Measurements from ENCODE around the gene ITFG1.
"Not testable (repeated sequence)": the region's sequence is repeated elsewhere in the genome, so short reads cannot be mapped to it uniquely, and the experiment has no call there.

Gene ITFG1

DNA sequence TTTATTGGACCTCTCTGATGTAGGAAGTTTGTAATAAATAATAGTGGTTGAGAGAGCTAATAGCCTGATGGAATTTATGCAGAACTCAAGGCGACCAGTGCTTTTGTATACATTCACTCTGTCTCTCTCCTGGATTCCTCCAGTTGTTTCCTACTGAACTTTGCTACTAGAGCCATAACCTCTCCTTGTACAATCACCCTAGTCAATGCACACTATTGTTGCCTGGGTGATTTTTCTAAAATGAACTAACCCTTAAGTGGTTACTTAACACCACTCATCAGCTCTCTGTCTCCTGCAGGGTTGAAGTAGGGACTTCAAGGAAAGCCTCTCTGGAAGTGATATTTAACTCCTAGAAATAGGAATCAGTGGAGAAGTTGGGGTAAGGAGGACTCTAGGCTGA, 9.9 kb upstream of the ITFG1 start:
- no peak for DNase-seq

DNA sequence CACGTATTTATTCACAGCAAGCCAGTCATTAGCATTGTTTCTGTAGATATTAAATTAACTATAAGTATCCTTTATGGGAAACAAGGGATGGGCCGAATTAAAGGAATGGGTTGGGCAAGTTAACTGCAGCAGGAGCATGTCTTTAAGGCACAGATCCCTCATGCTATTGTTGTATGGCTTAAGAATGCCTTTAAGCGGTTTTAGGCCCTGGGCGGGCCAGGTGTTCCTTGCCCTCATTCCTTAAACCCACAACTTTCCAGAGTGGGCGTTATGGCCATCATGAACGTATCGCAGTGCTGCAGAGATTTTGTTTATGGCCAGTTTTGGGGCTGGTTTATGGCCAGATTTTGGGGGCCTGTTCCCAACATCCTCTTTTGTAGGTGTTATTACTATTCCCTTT, 9.3 kb upstream of the ITFG1 start:
- no peak for DNase-seq

DNA sequence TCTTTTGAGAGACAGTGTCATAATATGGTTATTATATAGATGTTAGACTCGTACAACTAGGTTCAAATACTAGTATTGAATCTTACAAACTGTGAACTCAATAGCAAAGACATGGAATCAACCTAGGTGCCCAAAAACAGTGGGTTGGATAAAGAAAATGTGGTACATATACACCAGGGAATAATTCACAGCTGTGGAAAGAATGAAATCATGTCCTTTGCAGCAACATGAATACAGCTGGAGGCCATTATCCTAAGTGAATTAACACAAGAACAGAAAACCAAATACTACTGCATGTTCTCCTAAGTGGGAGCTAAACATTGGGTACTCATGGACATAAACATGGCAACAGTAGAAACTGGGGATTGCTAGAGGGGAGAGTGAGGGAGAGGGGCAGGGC, 8.4 kb upstream of the ITFG1 start:
- DNase-seq = no peak

- DNase-seq = not testable (repeated sequence)
Observed at GRCh38 chr16:47468070-47468689, 7.3 kb upstream of the ITFG1 start.

DNA sequence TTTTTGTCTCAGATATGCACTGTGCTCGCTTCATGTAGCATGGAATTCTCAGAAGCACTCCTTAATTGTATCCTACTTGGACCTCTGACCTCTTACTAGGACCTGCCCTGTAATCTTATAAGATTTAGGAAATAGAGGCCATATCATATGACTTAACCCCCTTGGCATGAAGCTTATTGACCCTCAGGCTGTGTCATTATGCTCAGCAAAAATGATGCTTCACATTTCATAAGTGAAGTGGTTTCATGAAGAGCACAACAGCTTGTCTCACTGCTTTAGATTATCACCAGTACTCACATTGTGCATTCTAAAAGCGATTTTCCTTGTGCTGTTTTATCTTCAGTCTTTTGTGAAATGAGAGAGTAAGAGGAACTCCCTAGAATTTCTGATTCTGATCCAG, 6.6 kb upstream of the ITFG1 start:
- DNase-seq = no peak

- DNase-seq = no peak
Observed at GRCh38 chr16:47465919-47466630, 5.2 kb upstream of the ITFG1 start.

DNA sequence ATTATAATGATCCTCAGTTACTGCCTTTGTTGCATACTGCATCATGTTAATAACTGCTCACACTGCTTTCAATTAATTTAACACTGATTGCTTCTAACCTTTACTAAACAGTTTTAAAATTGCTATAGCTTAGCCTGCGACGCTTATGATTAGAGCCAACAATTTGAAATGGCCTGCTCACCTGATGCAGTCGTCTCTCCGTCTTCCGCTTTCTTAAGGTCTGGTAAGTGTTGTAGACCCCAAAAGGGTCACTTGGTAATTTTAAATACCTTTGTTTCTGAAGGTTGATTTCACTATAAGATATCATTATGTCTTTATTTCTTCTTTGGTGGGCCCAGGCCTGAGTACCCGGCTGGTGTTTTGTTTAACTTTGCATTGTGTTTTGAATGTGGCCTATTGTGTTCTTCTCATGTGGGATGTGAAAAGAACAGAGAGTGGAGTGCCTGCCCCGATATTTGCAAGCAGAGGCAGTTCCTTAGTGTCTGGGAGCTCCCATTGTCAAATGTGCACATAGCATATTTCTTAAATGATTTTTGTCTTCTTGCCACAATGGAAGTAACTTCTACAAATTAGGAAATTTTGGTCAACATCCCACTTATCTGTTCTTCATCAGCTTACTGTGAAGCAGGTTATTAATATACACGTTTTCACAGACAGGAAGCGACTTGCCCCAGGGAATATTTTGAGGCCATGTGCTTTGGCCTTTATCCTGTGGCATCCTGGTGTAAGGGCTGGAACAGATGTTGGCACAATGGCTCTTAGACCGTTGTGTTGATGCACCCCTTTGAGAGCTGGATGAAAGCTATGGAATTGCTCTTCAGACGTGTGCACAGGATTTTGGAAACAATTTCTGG, 3.1 kb upstream of the ITFG1 start:
- no peak for DNase-seq

GRCh38 chr16:47461598-47462266, 869 bp upstream of the ITFG1 start:
- DNase-seq = no peak

DNA sequence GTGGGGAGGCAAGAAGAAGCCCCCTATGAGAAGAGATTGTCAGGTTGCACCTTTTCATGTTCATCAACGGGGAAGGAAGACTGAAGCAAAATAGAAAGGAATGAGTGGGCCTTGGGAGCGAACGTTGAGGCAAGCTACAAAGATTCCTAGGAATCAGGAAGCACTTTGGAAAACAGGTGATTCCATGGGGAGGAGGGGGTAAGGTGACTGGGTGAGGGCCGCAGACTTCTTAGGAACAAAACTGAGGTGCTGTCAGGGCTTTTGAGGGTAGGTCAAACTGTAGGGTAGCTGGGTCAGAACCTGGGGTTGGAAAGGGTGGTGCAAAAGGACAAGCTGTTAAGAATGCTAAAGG, 528 bp downstream of the ITFG1 start:
- no peak for DNase-seq

- no peak for DNase-seq
Observed at GRCh38 chr16:47459603-47460002, 1.3 kb downstream of the ITFG1 start.

GRCh38 chr16:47458331-47458730, 2.5 kb downstream of the ITFG1 start:
- no peak for DNase-seq

- no peak for DNase-seq
Observed at GRCh38 chr16:47449788-47450187, 11.1 kb downstream of the ITFG1 start.

DNA sequence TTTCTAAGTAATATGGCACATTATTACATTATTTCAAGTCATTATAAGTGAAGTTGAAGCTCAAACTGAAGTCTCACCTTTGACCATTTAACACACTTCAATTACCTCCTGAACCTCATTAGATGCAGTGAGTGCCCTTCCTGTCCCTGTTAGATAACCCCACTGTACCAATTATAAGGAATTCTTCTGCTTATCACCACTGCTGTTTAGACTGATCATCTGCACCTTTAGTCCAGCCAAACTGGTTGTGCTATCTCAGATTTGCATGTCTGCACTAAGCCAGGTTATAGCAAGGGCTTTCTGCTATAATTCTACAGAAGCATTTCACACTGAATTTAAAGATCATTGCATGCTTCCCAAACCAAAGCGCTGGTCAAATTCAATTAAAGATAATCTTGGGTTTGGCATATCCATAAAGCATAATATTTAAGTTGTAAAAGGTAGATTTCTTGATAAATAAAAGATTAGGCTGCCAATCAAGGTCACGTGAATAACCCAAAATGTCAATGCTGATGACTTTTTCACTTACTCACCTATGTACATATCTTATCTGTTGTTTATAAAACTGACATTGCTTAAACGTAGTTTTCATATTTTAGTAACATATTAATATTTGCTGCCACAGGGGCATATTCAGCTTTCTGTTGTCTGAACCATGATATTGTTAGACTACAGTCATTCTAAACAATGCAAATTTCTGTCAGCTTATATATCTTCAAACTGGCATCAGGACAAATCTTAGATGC, 11.9 kb downstream of the ITFG1 start:
- no peak for DNase-seq

GRCh38 chr16:47446431-47446830, 14.4 kb downstream of the ITFG1 start:
- DNase-seq = no peak

- not testable (repeated sequence) for DNase-seq
Observed at GRCh38 chr16:47442884-47443283, 18.0 kb downstream of the ITFG1 start.

DNA sequence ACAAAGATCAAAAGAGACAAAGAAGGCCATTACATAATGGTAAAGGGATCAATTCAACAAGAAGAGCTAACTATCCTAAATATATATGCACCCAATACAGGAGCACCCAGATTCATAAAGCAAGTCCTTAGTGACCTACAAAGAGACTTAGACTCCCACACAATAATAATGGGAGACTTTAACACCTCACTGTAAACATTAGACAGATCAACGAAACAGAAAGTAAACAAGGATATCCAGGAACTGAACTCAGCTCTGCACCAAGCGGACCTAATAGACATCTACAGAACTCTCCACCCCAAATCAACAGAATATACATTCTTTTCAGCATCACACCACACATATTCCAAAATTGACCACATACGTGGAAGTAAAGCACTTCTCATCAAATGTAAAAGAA, 20.8 kb downstream of the ITFG1 start:
- DNase-seq = not testable (repeated sequence)

GRCh38 chr16:47434274-47434673, 26.6 kb downstream of the ITFG1 start:
- DNase-seq = not testable (repeated sequence)

- no peak for DNase-seq
Observed at GRCh38 chr16:47431960-47432359, 28.9 kb downstream of the ITFG1 start.

DNA sequence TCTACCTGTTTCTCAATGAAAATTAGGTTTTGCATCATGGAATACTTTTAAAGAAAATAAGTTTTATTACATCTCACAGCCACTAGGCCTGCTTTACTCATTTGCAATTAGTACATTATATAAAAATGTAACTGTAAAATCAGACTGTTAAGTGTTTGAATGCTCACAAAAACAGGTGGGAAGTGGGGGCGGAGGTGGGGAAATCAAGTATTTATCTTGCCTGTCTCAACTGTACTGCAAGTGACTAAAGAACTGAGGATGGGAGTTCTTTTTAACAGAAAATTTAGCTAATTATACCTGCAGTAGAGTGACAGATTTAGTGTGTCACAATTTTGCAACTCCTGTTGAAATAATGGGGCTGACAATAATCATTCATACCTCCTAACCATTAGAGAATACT, 34.1 kb downstream of the ITFG1 start:
- no peak for DNase-seq

DNA sequence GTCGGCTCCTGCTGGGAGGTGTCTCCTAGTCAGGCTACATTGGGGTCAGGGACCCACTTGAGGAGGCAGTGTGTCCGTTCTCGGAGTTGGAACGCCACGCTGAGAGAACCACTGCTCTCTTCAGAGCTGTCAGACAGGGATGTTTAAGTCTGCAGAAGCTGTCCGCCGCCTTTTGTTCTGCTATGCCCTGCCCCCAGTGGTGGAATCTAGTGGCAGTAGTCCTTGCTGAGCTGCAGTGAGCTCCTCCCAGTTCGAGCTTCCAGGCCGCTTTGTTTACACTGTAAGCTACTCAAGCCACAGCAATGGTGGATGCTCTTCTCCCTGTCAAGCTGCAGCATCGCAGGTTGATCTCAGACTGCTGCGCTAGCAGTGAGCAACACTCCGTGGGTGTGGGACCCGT, 36.0 kb downstream of the ITFG1 start:
- DNase-seq = no peak

DNA sequence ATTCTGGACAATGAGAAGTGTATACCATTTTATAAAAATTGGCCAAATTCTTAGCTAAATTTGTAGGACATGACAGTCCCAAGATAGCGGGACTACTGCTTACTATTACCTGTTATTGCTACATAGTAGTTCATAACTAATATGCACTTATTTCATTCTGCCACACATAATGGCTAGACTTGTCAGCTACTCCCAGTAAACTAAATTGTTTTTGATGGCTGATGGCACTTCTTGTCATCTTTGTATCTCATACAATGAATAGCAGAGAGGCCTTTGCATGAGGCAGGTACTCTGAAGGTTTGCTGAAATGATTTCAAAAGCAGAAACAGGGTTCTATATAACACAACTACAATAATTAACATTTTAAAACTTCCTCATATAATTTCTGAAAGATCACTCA, 44.0 kb downstream of the ITFG1 start:
- DNase-seq = no peak

GRCh38 chr16:47413041-47413440, 47.8 kb downstream of the ITFG1 start:
- no peak for DNase-seq

- no peak for DNase-seq
Observed at GRCh38 chr16:47408491-47408890, 52.4 kb downstream of the ITFG1 start.

Measured in NCI-H1436 treated with DMSO at 0.1 percent for 48 hours (cell line).